ENCODE results near the gene PIEZO2.

The PIEZO2 gene

GRCh38 chr18:10787293-10787901 lies 362.0 kb downstream of the PIEZO2 start:
- peak; percentile 35 for DNase-seq (ENCODE audit: low read depth)

GRCh38 chr18:10785798-10786197 lies 363.6 kb downstream of the PIEZO2 start:
- DNase-seq (ENCODE audit: low read depth): no peak

- no peak for DNase-seq (ENCODE audit: low read depth)
These were observed 364.7 kb downstream of the PIEZO2 start for GRCh38 chr18:10784596-10785202.

- no peak for DNase-seq (ENCODE audit: low read depth)
These were observed 365.4 kb downstream of the PIEZO2 start for GRCh38 chr18:10783941-10784340.

- DNase-seq (ENCODE audit: low read depth): no peak
These were observed 372.9 kb downstream of the PIEZO2 start for GRCh38 chr18:10776493-10776892.

- no peak for DNase-seq (ENCODE audit: low read depth)
These were observed 374.3 kb downstream of the PIEZO2 start for GRCh38 chr18:10775026-10775425.

GRCh38 chr18:10771053-10771709 lies 378.2 kb downstream of the PIEZO2 start:
- DNase-seq (ENCODE audit: low read depth): no peak

GRCh38 chr18:10770264-10770663 lies 379.1 kb downstream of the PIEZO2 start:
- no peak for DNase-seq (ENCODE audit: low read depth)

GRCh38 chr18:10768221-10768620 lies 381.1 kb downstream of the PIEZO2 start:
- no peak for DNase-seq (ENCODE audit: low read depth)

GRCh38 chr18:10767658-10768057 lies 381.7 kb downstream of the PIEZO2 start:
- no peak for DNase-seq (ENCODE audit: low read depth)

- no peak for DNase-seq (ENCODE audit: low read depth)
These were observed 388.4 kb downstream of the PIEZO2 start for GRCh38 chr18:10760986-10761385.

- DNase-seq (ENCODE audit: low read depth): no peak
These were observed 390.1 kb downstream of the PIEZO2 start for GRCh38 chr18:10759241-10759640.

GRCh38 chr18:10757946-10758345 lies 391.4 kb downstream of the PIEZO2 start:
- DNase-seq (ENCODE audit: low read depth): no peak

GRCh38 chr18:10757349-10757748 lies 392.0 kb downstream of the PIEZO2 start:
- DNase-seq (ENCODE audit: low read depth): no peak

GRCh38 chr18:10755855-10756254 lies 393.5 kb downstream of the PIEZO2 start:
- no peak for DNase-seq (ENCODE audit: low read depth)

- no peak for DNase-seq (ENCODE audit: low read depth)
These were observed 395.2 kb downstream of the PIEZO2 start for GRCh38 chr18:10754128-10754527.

GRCh38 chr18:10752382-10752781 lies 397.0 kb downstream of the PIEZO2 start:
- no peak for DNase-seq (ENCODE audit: low read depth)

- DNase-seq (ENCODE audit: low read depth): no peak
These were observed 397.7 kb downstream of the PIEZO2 start for GRCh38 chr18:10751653-10752052.

- DNase-seq (ENCODE audit: low read depth): no peak
These were observed 399.0 kb downstream of the PIEZO2 start for GRCh38 chr18:10750191-10751035.

- DNase-seq (ENCODE audit: low read depth): no peak
These were observed 400.7 kb downstream of the PIEZO2 start for GRCh38 chr18:10748641-10749040.

- no peak for DNase-seq (ENCODE audit: low read depth)
These were observed 403.4 kb downstream of the PIEZO2 start for GRCh38 chr18:10745971-10746370.

GRCh38 chr18:10745219-10745618 lies 404.1 kb downstream of the PIEZO2 start:
- DNase-seq (ENCODE audit: low read depth): no peak

GRCh38 chr18:10743766-10744165 lies 405.6 kb downstream of the PIEZO2 start:
- no peak for DNase-seq (ENCODE audit: low read depth)

Data from T-helper 22 cell (primary cell).